H1 (cell line): ENCODE results near the gene UBE4B.

ENCODE experiments used
- BACH1 ChIP-seq: IDR thresholded peaks from 2 replicates; pipeline ENCODE4 v1.6.1; 2012; ENCODE audit warnings: low read length, improper control_type of control experiment
- EP300 ChIP-seq, 2 experiments: IDR thresholded peaks; 1 replicate in 1 of 2; 2 replicates in 1 of 2; pipeline ENCODE4 v1.6.1; 2011 to 2012; ENCODE audit warnings: low read depth in 2 of 2, low read length in 2 of 2, mild to moderate bottlenecking in 2 of 2, borderline replicate concordance in 1 of 2, inconsistent platforms in 1 of 2, moderate library complexity in 1 of 2
- EZH2 ChIP-seq: fragments of 200-600 bp; sonication (generic); IDR thresholded peaks from 2 replicates; pipeline ENCODE4 v1.7.1; 2012; ENCODE audit warnings: low read depth, mild to moderate bottlenecking, moderate library complexity, low read length, inconsistent platforms; ENCODE audit not compliant: severe bottlenecking
- GTF2F1 ChIP-seq: IDR thresholded peaks from 2 replicates; pipeline ENCODE4 v1.6.1; 2012; ENCODE audit warnings: low read depth, low read length, improper control_type of control experiment, borderline replicate concordance
- POLR2A ChIP-seq, 2 experiments: IDR thresholded peaks; 1 replicate in 1 of 2; 2 replicates in 1 of 2; pipeline ENCODE4 v1.6.1; 2011; ENCODE audit warnings: low read depth in 2 of 2, low read length in 2 of 2, mild to moderate bottlenecking in 2 of 2; ENCODE audit errors: control extremely low read depth in 1 of 2
- POLR2AphosphoS5 ChIP-seq: IDR thresholded peaks from 2 replicates; pipeline ENCODE4 v1.6.1; 2011; ENCODE audit warnings: low read depth, low read length
- RXRA ChIP-seq: IDR thresholded peaks from 2 replicates; pipeline ENCODE4 v1.6.1; 2011; ENCODE audit warnings: low read depth, mild to moderate bottlenecking, low read length, moderate library complexity; ENCODE audit not compliant: insufficient read depth
- SP1 ChIP-seq: IDR thresholded peaks from 2 replicates; pipeline ENCODE4 v1.6.1; 2011; ENCODE audit warnings: low read depth, low read length
- TAF1 ChIP-seq: IDR thresholded peaks from 2 replicates; pipeline ENCODE4 v1.6.1; 2011; ENCODE audit warnings: mild to moderate bottlenecking, low read depth, low read length
- YY1 ChIP-seq: IDR thresholded peaks from 2 replicates; pipeline ENCODE4 v1.6.1; 2011; ENCODE audit warnings: low read depth, mild to moderate bottlenecking, low read length
- TF ChIP-seq, protein P1 (sequence below), 3 experiments: IDR thresholded peaks; 1 replicate in 2 of 3; 2 replicates in 1 of 3; pipeline versions ENCODE4 v1.5.1 to v1.6.1; 2011; ENCODE audit warnings: low read length in 3 of 3, mild to moderate bottlenecking in 3 of 3, inconsistent platforms in 2 of 3, low read depth in 1 of 3, moderate library complexity in 1 of 3; ENCODE audit not compliant: insufficient read depth in 1 of 3; ENCODE audit errors: control extremely low read depth in 1 of 3

DNA sequence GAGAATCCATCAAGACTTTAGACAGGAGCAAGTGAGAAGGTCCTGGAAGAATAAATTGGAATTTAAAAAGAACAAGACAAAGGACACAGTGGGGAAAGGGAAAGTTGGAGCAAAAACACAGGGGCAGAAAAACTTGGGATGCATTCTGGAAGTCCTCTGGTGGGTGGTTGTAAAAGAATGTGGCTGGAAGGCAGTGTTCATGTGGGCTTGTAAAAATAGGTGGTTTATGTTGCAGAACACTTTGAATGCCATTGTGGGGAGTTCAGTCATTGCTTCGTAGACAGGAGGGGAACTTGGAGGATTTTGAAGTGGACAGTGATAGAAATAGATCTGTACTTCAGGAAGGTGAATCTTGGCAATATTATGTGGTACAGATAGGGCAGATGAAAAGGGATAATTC is 192.8 kb downstream of the UBE4B start:
- TF ChIP-seq YY1, result no peak
- TF ChIP-seq POLR2AphosphoS5, result no peak
- TF ChIP-seq SP1, result no peak
- TF ChIP-seq, protein P1, sequence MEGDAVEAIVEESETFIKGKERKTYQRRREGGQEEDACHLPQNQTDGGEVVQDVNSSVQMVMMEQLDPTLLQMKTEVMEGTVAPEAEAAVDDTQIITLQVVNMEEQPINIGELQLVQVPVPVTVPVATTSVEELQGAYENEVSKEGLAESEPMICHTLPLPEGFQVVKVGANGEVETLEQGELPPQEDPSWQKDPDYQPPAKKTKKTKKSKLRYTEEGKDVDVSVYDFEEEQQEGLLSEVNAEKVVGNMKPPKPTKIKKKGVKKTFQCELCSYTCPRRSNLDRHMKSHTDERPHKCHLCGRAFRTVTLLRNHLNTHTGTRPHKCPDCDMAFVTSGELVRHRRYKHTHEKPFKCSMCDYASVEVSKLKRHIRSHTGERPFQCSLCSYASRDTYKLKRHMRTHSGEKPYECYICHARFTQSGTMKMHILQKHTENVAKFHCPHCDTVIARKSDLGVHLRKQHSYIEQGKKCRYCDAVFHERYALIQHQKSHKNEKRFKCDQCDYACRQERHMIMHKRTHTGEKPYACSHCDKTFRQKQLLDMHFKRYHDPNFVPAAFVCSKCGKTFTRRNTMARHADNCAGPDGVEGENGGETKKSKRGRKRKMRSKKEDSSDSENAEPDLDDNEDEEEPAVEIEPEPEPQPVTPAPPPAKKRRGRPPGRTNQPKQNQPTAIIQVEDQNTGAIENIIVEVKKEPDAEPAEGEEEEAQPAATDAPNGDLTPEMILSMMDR (IDR thresholded peaks at IDR 0.05; ENCODE audit: control extremely low read depth in 1 of 3, insufficient read depth in 1 of 3, low read depth in 1 of 3, low read length in 3 of 3), result no peak
- TF ChIP-seq BACH1, result no peak
- no peak for TF ChIP-seq RXRA
- no peak for TF ChIP-seq TAF1
- no peak for TF ChIP-seq POLR2A (IDR thresholded peaks at IDR 0.05; ENCODE audit: control extremely low read depth in 1 of 2, low read depth in 2 of 2, low read length in 2 of 2)
- no peak for TF ChIP-seq EP300 (IDR thresholded peaks at IDR 0.05; ENCODE audit: borderline replicate concordance in 1 of 2, low read depth in 2 of 2, low read length in 2 of 2)
- TF ChIP-seq EZH2, result no peak
- TF ChIP-seq GTF2F1, result no peak
